PC-3 (cell line): Measurements from ENCODE around the gene PHLDB1. TPM values are rescaled to one million over a fixed set of nuclear protein-coding genes. Genes with fewer than 3 reads are reported as not detected.

Experiments used
- ATAC-seq: fragments of 200-7000 bp; cut with Tn5 transposase; 2 replicates; pipeline ENCODE4 v1.9.1; 2020; ENCODE audit warnings: mild to moderate bottlenecking, moderate library complexity
- BruUV-seq: library from RNA; stranded (reverse); fragments of 400-500 nt; replicated peaks from 2 replicates; lab custom pipeline; 2021; lab: Mats Ljungman, UMichigan
- CTCF ChIA-PET: fragments of 300-600 bp; sonication (Branson Sonifier 250); formaldehyde crosslinking; loops from one replicate; lab custom pipeline; 2022; ENCODE audit warnings: antibody characterized with exemption; lab: Charles Lee
- POLR2A ChIA-PET: fragments of 300-600 bp; sonication (Branson Sonifier 250); formaldehyde crosslinking; loops from one replicate; lab custom pipeline; 2022; ENCODE audit warnings: antibody characterized with exemption; ENCODE audit not compliant: unreplicated experiment; lab: Charles Lee
- DNase-seq: peaks from one replicate; pipeline ENCODE4 v3.0.0-alpha.2; 2015
- H2AFZ ChIP-seq: fragments of 300-600 bp; sonication (generic); 2 replicates; pipeline ENCODE4 v1.6.0; 2016; ENCODE audit warnings: antibody characterized with exemption, low read length
- H3F3A ChIP-seq: fragments of 300-600 bp; sonication (generic); one replicate; pipeline ENCODE4 v1.6.0; 2017; ENCODE audit warnings: antibody characterized with exemption, low read length, control low read depth, mild to moderate bottlenecking; ENCODE audit not compliant: unreplicated experiment
- H3K27ac ChIP-seq: fragments of 300-600 bp; sonication (generic); 2 replicates; pipeline ENCODE4 v1.5.1; 2016; ENCODE audit warnings: mild to moderate bottlenecking, low read length
- H3K27me3 ChIP-seq: fragments of 300-600 bp; sonication (generic); 2 replicates; pipeline ENCODE4 v1.6.1; 2016; ENCODE audit warnings: low read length, mixed read lengths
- H3K36me3 ChIP-seq: fragments of 300-600 bp; sonication (generic); 2 replicates; pipeline ENCODE4 v1.6.1; 2016; ENCODE audit warnings: low read depth, mixed run types, low read length, mixed read lengths
- H3K4me1 ChIP-seq: fragments of 300-600 bp; sonication (generic); 2 replicates; pipeline ENCODE4 v1.5.1; 2016; ENCODE audit warnings: low read length; ENCODE audit not compliant: insufficient read depth
- H3K4me2 ChIP-seq: fragments of 300-600 bp; sonication (generic); 2 replicates; pipeline ENCODE4 v1.6.0; 2016; ENCODE audit warnings: low read length
- H3K4me3 ChIP-seq: fragments of 300-600 bp; sonication (generic); 2 replicates; pipeline ENCODE4 v1.5.1; 2016; ENCODE audit warnings: mild to moderate bottlenecking, low read length, mixed read lengths
- H3K79me2 ChIP-seq: fragments of 300-600 bp; sonication (generic); 2 replicates; pipeline ENCODE4 v1.6.1; 2017; ENCODE audit warnings: low read length, mixed read lengths
- H3K9ac ChIP-seq: fragments of 300-600 bp; sonication (generic); 2 replicates; pipeline ENCODE4 v1.6.0; 2016; ENCODE audit warnings: mild to moderate bottlenecking, low read length
- H3K9me2 ChIP-seq: fragments of 300-600 bp; sonication (generic); replicated peaks from 2 replicates; pipeline ENCODE4 v1.6.1; 2016; ENCODE audit warnings: mixed run types, low read length, mixed read lengths
- H3K9me3 ChIP-seq: fragments of 300-600 bp; sonication (generic); 2 replicates; pipeline ENCODE4 v1.6.1; 2016; ENCODE audit warnings: low read length, mixed read lengths
- H4K20me1 ChIP-seq: fragments of 300-600 bp; sonication (generic); 2 replicates; pipeline ENCODE4 v1.6.1; 2016; ENCODE audit warnings: low read length, mixed read lengths
- CTCF ChIP-seq: fragments of 300-600 bp; sonication (generic); conservative IDR thresholded peaks from 2 replicates; pipeline ENCODE4 v1.5.1; 2017; ENCODE audit warnings: antibody characterized with exemption, low read depth, mild to moderate bottlenecking, low read length
- EZH2 ChIP-seq: fragments of 300-600 bp; sonication (generic); IDR thresholded peaks from one replicate; pipeline ENCODE4 v1.6.1; 2017; ENCODE audit warnings: antibody characterized with exemption, mild to moderate bottlenecking, low read length; ENCODE audit not compliant: unreplicated experiment
- EZH2phosphoT487 ChIP-seq: fragments of 300-600 bp; sonication (generic); IDR thresholded peaks from 2 replicates; pipeline ENCODE4 v1.6.1; 2018; ENCODE audit warnings: mild to moderate bottlenecking, antibody characterized with exemption, low read length, borderline replicate concordance
- intact Hi-C: fragments of 100-400 bp; cut with micrococcal nuclease; formaldehyde crosslinking; loops from 2 replicates; pipeline ENCODE4 v1.9.0; 2023
- total RNA-seq: library from RNA; depleted of rRNA; stranded (reverse); fragments of >200 nt; gene quantifications from 2 replicates; pipeline ENCODE4 v1.2.3, GENCODE V29; 2014

Gene PHLDB1
- total RNA-seq, 1 experiment from 2014 or later = 36.1 TPM

GRCh38 chr11:118628031-118628430, 20.6 kb downstream of the PHLDB1 start:
- TF ChIP-seq EZH2 (no peak), CTCF (no peak), EZH2phosphoT487 (no peak)
- ChIA-PET POLR2A (no interaction called here), CTCF (no interaction called here)
- Histone ChIP-seq H4K20me1 (no peaks in the 10 kb centered on the region), H3K9ac (no peak overlapping the region), H3K9me3 (no peaks in the 10 kb centered on the region), H3K9me2 (no peaks in the 10 kb centered on the region), H3K27ac (no peak overlapping the region), H3K4me3 (no peak overlapping the region), H3K4me1 (peaks cover 17% of the 10 kb centered on the region), H3K4me2 (no peak overlapping the region), H3K36me3 (no peaks in the 10 kb centered on the region; the same call in 1 of the 2 replicates), H3K27me3 (no peaks in the 10 kb centered on the region), H2AFZ (no peak overlapping the region), H3F3A (no peaks in the 10 kb centered on the region), H3K79me2 (0 out of 2 replicates have a peak, but pooled peaks cover 4% of the 10 kb centered on the region)
- ATAC-seq = no peak
- no TSS peak for BruUV-seq
- DNase-seq = no peak
- intact Hi-C loops = no loop called here

- intact Hi-C loops = no loop called here
- ChIA-PET POLR2A (no interaction called here), CTCF (no interaction called here)
Observed at GRCh38 chr11:118628432-118628831, 21.0 kb downstream of the PHLDB1 start.

More at GRCh38 chr11:118628432-118628831, 21.0 kb downstream of the PHLDB1 start:
- no TSS peak for BruUV-seq
- no peak overlapping the region for H3K4me2 ChIP-seq
- H3K9ac ChIP-seq = no peak overlapping the region
- no peaks in the 10 kb centered on the region for H4K20me1 ChIP-seq
- H3K27me3 ChIP-seq = no peaks in the 10 kb centered on the region
- H3K9me2 ChIP-seq = no peaks in the 10 kb centered on the region
- H3K4me3 ChIP-seq = no peak overlapping the region
- no peaks in the 10 kb centered on the region for H3K9me3 ChIP-seq
- H3K4me1 ChIP-seq = peaks cover 13% of the 10 kb centered on the region
- H3K27ac ChIP-seq = no peak overlapping the region
- no peaks in the 10 kb centered on the region; the same call in 1 of the 2 replicates for H3K36me3 ChIP-seq
- TF ChIP-seq CTCF (no peak), EZH2 (no peak), EZH2phosphoT487 (no peak)
- H3F3A ChIP-seq = no peaks in the 10 kb centered on the region
- no peak for DNase-seq
- no peak overlapping the region for H2AFZ ChIP-seq
- H3K79me2 ChIP-seq = 0 out of 2 replicates have a peak, but pooled peaks cover 4% of the 10 kb centered on the region
- ATAC-seq = no peak
